ENCODE data around the gene FAIM. TPM values are rescaled to one million over a fixed set of nuclear protein-coding genes. Genes with fewer than 3 reads are reported as not detected.
A peak's percentile ranks its signal among the peaks of the same experiment; 100 is the strongest.
"Not testable (repeated sequence)": the region's sequence is repeated elsewhere in the genome, so short reads cannot be mapped to it uniquely, and the experiment has no call there.

Gene FAIM
- total RNA-seq, 4 donors from 2014 or later = 6.3 to 15.3 (median 13.6) TPM

GRCh38 chr3:138594935-138595610 lies 13.5 kb upstream of the FAIM start:
- Histone ChIP-seq H3K36me3 (no peaks in the 10 kb centered on the region), H3K4me1 (peaks cover 0 to 19% (median 11%) of the 10 kb centered on the region in 4 donors), H3K27me3 (no peaks in the 10 kb centered on the region), H3K9me3 (no peaks in the 10 kb centered on the region), H3K4me3 (peak overlapping the region; percentile 44 to 83 (median 58)), H3K27ac (peak overlapping the region in 3 of 4 donors; percentile 71 to 95 (median 94))
- no peak for DNase-seq (ENCODE audit: low spot score in 2 of 2)
- TF ChIP-seq CTCF (IDR thresholded peaks at IDR 0.05) (no peak), EP300 (IDR thresholded peaks at IDR 0.05) (no peak), POLR2A (IDR thresholded peaks at IDR 0.05) (no peak)
- 48 to 55% methylated on average over 6 of the region's 6 CpGs for WGBS, 2 donors

GRCh38 chr3:138597186-138597976 lies 11.2 kb upstream of the FAIM start:
- peaks cover 0 to 18% (median 11%) of the 10 kb centered on the region in 4 donors for H3K4me1 ChIP-seq
- H3K9me3 ChIP-seq; H3K27me3 ChIP-seq; H3K27ac ChIP-seq; H3K36me3 ChIP-seq; H3K4me3 ChIP-seq; DNase-seq (ENCODE audit: low spot score in 2 of 2): not testable (repeated sequence)
- WGBS, 2 donors = 85 to 87% methylated on average over 6 of the region's 6 CpGs

- no peak for TF ChIP-seq EP300 (IDR thresholded peaks at IDR 0.05)
- no peak for TF ChIP-seq CTCF (IDR thresholded peaks at IDR 0.05)
- TF ChIP-seq POLR2A (IDR thresholded peaks at IDR 0.05) = no peak
- Histone ChIP-seq H3K9me3 (no peaks in the 10 kb centered on the region), H3K36me3 (no peaks in the 10 kb centered on the region), H3K27me3 (no peaks in the 10 kb centered on the region), H3K4me3 (no peak overlapping the region), H3K4me1 (peaks cover 0 to 6% (median 3%) of the 10 kb centered on the region in 4 donors), H3K27ac (no peak overlapping the region)
- DNase-seq (ENCODE audit: low spot score in 2 of 2) = no peak
- WGBS, 2 donors = 94 to 96% methylated on average over 3 of the region's 3 CpGs
Measured at GRCh38 chr3:138598534-138598933, 10.0 kb upstream of the FAIM start.

- H3K27ac ChIP-seq = no peak overlapping the region
- 78 to 85% methylated on average over 8 of the region's 8 CpGs for WGBS, 2 donors
Measured at GRCh38 chr3:138600100-138600745, 8.3 kb upstream of the FAIM start.

GRCh38 chr3:138601661-138602060 lies 6.9 kb upstream of the FAIM start:
- H3K36me3 ChIP-seq; DNase-seq (ENCODE audit: low spot score in 2 of 2); H3K27me3 ChIP-seq; H3K4me1 ChIP-seq; H3K27ac ChIP-seq; H3K4me3 ChIP-seq; H3K9me3 ChIP-seq: not testable (repeated sequence)
- WGBS, 2 donors = 77 to 79% methylated on average over 2 of the region's 2 CpGs

More at GRCh38 chr3:138600100-138600745, 8.3 kb upstream of the FAIM start:
- Histone ChIP-seq H3K4me1 (no peaks in the 10 kb centered on the region), H3K9me3 (no peaks in the 10 kb centered on the region), H3K4me3 (no peak overlapping the region), H3K27me3 (no peaks in the 10 kb centered on the region), H3K36me3 (no peaks in the 10 kb centered on the region)
- no peak for DNase-seq (ENCODE audit: low spot score in 2 of 2)
- TF ChIP-seq CTCF (IDR thresholded peaks at IDR 0.05) (no peak), POLR2A (IDR thresholded peaks at IDR 0.05) (no peak), EP300 (IDR thresholded peaks at IDR 0.05) (no peak)

- H3K4me1 ChIP-seq; H3K9me3 ChIP-seq; DNase-seq (ENCODE audit: low spot score in 2 of 2); H3K27ac ChIP-seq; H3K27me3 ChIP-seq; H3K36me3 ChIP-seq; H3K4me3 ChIP-seq: not testable (repeated sequence)
- 96 to 97% methylated on average over 5 of the region's 5 CpGs for WGBS, 2 donors
Measured at GRCh38 chr3:138604106-138604595, 4.4 kb upstream of the FAIM start.
